WI38 (cell line): ENCODE measurements around the gene TCERG1L.

ENCODE experiments used
- H3K4me3 ChIP-seq: 2 replicates; pipeline ENCODE4 v1.5.1; 2011; ENCODE audit warnings: low read depth, mild to moderate bottlenecking, control low read depth, low read length
- CTCF ChIP-seq: IDR thresholded peaks from 2 replicates; pipeline ENCODE4 v1.5.1; 2012; ENCODE audit warnings: low read depth, mild to moderate bottlenecking, control low read depth, low read length

TCERG1L gene

GRCh38 chr10:131174211-131174565 lies 137.3 kb downstream of the TCERG1L start:
- TF ChIP-seq CTCF, result no peak

GRCh38 chr10:131173484-131174210 lies 137.9 kb downstream of the TCERG1L start:
- no peak overlapping the region for H3K4me3 ChIP-seq
- no peak for TF ChIP-seq CTCF

More at GRCh38 chr10:131174211-131174565, 137.3 kb downstream of the TCERG1L start:
- H3K4me3 ChIP-seq, result no peak overlapping the region

GRCh38 chr10:131172433-131172832 lies 139.1 kb downstream of the TCERG1L start:
- no peak for TF ChIP-seq CTCF
- H3K4me3 ChIP-seq, result no peak overlapping the region

GRCh38 chr10:131169146-131169545 lies 142.4 kb downstream of the TCERG1L start:
- no peak for TF ChIP-seq CTCF
- no peak overlapping the region for H3K4me3 ChIP-seq

GRCh38 chr10:131168238-131168875 lies 143.2 kb downstream of the TCERG1L start:
- TF ChIP-seq CTCF, result no peak
- no peak overlapping the region for H3K4me3 ChIP-seq

- no peak overlapping the region for H3K4me3 ChIP-seq
- no peak for TF ChIP-seq CTCF
Measured at GRCh38 chr10:131167036-131167860, 144.3 kb downstream of the TCERG1L start.

GRCh38 chr10:131166486-131166885 lies 145.0 kb downstream of the TCERG1L start:
- H3K4me3 ChIP-seq, result no peak overlapping the region
- TF ChIP-seq CTCF, result no peak
